Tibial nerve (tissue), 4 donors: Measurements from ENCODE around the gene TENM4.

Source experiments
- EP300 ChIP-seq, 2 donors: sonication (generic); formaldehyde crosslinking; IDR thresholded peaks; one replicate each; pipeline ENCODE4 v1.6.1; 2017; ENCODE audit warnings: antibody characterized with exemption in 2 of 2, mild to moderate bottlenecking in 1 of 2
- POLR2A ChIP-seq, 2 donors: fragments of 450-650 bp; IDR thresholded peaks; one replicate each; pipeline ENCODE4 v1.6.1; 2017; ENCODE audit warnings: antibody characterized with exemption in 2 of 2, mild to moderate bottlenecking in 2 of 2, moderate library complexity in 2 of 2
- TF ChIP-seq, protein P1 (sequence below), 5 experiments: fragments of 200-600 bp in 3 of 5; fragments of 450-650 bp in 2 of 5; sonication (generic) in 3 of 5; IDR thresholded peaks; one replicate each; pipeline ENCODE4 v1.5.1; 2016 to 2019; ENCODE audit warnings: antibody characterized with exemption in 5 of 5, mild to moderate bottlenecking in 3 of 5, moderate library complexity in 2 of 5

DNA sequence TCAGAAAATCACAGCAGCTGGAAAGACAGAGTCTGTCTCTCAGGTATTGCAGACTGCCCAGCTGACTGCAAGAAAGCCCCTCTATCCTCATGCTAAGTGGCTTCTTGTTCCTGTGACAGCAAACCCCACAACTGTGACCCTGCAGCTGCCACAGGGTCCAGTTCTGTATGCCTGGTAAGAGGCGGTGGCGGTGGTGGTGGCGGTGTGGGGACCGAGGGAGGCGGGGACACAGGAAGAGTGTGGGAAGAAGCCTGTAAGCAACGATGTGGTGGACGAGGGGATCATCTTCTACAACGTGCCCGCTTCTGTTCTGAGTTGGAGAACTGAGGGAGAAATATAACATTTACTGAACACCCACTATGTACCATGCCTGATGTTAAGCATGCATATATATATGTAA is 112.4 kb downstream of the TENM4 start:
- TF ChIP-seq, protein P1, sequence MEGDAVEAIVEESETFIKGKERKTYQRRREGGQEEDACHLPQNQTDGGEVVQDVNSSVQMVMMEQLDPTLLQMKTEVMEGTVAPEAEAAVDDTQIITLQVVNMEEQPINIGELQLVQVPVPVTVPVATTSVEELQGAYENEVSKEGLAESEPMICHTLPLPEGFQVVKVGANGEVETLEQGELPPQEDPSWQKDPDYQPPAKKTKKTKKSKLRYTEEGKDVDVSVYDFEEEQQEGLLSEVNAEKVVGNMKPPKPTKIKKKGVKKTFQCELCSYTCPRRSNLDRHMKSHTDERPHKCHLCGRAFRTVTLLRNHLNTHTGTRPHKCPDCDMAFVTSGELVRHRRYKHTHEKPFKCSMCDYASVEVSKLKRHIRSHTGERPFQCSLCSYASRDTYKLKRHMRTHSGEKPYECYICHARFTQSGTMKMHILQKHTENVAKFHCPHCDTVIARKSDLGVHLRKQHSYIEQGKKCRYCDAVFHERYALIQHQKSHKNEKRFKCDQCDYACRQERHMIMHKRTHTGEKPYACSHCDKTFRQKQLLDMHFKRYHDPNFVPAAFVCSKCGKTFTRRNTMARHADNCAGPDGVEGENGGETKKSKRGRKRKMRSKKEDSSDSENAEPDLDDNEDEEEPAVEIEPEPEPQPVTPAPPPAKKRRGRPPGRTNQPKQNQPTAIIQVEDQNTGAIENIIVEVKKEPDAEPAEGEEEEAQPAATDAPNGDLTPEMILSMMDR (IDR thresholded peaks at IDR 0.05): no peak
- TF ChIP-seq EP300 (IDR thresholded peaks at IDR 0.05) (no peak), POLR2A (IDR thresholded peaks at IDR 0.05) (no peak)
